Stimulated activated CD4-positive, alpha-beta T cell treated with anti-CD3 and anti-CD28 coated beads, Interleukin-12 subunit alpha, Interleukin-12 subunit beta, amount 100 ng/mL, for 24 hours (primary cell): ENCODE results near the gene BUB3.

Experiments
- DNase-seq, 2 experiments: peaks; one replicate each; pipeline ENCODE4 v3.0.0-alpha.2; 2020; ENCODE audit warnings: low read depth in 2 of 2

Gene BUB3

GRCh38 chr10:123204127-123204461 is 49.9 kb downstream of the BUB3 start:
- no peak for DNase-seq

GRCh38 chr10:123205041-123205440 is 50.8 kb downstream of the BUB3 start:
- no peak for DNase-seq

- DNase-seq, result no peak
Observed at GRCh38 chr10:123212063-123212462, 57.9 kb downstream of the BUB3 start.

GRCh38 chr10:123212640-123213039 is 58.4 kb downstream of the BUB3 start:
- no peak for DNase-seq

- no peak for DNase-seq
Observed at GRCh38 chr10:123213192-123213591, 59.0 kb downstream of the BUB3 start.
